GF-D8 (cell line): ENCODE results near the gene CHRM1.
A peak's percentile ranks its signal among the peaks of the same experiment; 100 is the strongest.

ENCODE experiments used
- DNase-seq: peaks from one replicate; lab custom pipeline; 2025; lab: John Stamatoyannopoulos, UW

Gene CHRM1

DNA sequence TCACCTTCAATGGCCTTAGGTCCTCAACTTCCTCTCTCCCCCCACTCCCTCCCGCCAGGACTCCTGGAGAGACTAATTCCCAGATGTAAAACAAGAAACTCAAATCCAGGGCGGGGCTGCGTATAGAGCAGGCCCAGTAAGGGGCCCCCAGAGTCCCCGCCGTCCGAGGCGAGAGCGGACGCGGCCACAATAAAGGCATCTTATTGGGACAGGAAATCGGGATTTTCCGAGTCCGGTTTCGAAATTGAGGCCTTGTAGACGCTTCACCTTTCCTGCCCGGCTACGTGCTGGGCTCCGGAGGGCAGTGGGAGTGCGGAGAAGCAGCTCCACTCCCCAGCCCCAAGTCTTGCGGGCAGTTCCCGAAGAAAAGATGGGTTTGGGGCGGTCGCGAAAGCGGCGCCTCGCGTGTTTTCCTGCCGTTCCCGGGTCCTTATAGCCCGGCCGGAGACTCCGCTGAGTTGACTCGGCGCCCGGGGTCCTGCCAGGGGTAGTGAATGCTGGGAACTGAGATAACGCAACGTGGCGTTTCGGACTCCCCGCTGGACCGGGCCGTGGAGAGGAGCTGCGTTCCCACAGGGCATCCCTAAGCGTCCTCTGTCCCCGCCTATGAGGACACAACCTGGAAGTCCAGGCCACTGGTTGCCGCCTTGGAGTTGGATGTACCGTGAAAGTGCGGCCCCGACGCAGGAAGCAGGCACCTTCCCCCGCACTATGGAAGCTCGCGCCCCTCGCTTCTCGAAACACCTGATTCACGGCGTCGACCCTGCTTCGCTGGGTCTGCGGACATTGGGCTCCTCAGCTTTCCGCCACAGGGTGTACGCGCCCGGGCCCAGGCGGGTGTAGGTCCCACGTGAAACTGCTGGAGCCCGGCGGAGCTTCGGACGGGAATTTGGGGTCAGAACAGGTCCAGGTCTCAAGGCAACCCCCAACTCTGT lies 4.8 kb upstream of the CHRM1 start:
- DNase-seq = no peak

DNA sequence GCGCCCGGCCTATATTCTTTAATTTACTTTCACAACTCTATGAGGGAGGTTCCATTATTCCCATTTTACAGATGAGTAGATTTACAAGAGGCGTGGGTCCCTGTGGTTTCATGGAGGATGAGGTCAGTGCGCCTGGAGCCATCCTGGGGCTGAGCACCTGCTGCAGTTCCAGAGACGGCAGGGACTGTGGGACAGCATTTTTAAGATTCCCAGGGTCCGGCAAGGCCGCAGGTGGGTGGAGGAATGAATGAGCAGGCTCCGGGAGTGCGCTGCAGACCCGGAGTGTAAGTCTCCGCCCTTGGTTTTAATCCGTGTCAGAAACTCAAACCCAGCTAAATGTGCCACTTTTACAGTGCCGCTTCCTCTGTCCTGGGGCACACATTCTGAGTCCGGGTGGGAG lies 4.1 kb upstream of the CHRM1 start:
- no peak for DNase-seq

DNA sequence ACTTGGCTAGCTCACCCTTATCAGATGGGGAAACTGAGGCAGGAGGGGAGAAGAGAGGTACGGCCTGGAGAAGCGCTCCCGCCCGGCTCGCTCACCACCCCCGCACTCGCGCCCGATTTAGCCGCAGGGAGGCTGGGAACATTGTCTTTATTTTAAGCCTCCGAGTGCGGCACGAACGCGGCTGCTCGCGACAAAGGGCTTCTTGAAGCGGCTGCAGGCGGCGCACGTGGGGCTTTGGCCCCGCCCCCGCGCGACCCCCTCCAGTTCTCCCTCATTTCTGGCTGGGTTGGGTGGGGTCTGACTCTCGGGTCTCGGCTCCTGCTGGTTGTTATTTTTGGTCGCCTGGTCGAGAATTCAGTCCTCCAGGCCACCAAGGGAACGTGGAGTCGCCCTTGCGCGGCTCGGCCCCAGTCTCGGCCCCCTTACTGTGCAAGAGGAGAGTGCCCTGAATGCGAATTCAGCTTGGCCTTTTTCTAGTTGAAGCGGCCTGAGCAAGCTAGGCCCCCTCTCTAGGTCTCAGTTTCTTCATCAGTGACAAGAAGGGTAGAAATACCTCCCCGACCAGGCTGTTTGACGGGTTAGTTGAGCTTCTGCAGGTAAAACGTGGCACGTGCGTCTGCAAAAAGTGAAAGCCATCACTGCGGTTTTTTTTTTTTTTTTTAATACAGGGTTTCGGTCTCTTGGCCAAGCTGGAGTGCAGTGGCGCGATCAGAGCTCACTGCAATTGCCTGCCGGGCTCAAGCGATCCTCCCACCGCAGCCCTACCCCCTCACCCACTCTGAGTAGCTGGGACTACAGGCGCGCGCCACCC lies 2.6 kb upstream of the CHRM1 start:
- no peak for DNase-seq

DNA sequence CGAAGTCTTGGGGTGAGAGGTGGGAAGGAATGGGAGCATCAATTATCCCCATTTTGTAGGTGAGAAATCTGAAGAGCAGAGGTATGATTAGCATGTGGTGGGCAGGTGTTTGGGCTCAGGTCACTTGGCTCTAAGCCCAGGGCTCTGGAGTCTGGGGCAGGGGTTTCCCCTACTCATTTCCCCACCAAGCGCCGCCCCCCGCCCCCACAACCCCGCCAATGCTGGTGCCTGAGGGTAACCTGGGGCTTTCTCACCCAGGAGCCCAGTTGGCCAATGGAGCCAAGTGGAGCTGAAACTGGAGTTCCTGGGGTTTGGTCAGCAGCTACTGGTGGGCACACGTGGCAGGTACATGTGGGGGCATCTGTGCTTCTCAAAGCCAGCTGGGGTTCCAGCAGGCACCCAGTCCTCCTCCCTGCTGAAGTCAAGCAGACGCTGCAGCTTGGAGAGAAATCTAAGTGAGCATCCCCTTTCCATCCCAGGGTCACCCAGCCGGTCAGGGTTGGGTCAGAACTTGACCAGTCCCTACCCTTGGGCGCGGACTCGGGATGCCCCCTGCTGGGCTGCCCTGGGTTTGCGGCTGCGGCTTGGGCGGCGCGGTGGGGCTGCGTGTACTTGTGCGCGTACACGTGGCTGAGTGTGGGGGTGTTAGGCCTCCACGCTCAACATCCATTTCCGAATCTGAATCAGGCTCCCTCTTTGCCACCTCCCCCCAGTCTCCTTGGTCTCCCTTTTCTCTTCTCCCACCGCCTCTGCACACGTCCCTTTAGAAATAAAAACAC lies 1.7 kb upstream of the CHRM1 start:
- no peak for DNase-seq

DNA sequence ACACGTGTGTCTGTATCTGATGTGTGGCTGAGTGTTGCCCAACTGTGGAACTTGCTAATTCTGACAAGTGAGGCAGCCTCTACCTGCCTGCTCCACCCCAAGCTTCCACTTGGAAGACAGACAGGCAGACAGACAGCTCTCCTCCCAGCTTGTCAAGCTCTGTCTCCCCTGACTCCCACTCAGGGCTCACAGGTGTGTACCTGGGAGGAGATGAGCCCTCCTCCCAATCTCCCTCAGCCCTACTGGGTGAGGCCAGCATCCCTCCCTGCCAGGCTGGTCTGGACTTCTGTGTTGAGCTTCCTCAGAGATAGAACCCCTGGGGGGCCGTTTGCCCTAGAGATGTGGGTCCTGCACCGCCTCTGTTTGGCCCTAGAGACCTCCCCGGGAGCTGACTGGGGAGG lies 1.0 kb upstream of the CHRM1 start:
- DNase-seq = no peak

DNA sequence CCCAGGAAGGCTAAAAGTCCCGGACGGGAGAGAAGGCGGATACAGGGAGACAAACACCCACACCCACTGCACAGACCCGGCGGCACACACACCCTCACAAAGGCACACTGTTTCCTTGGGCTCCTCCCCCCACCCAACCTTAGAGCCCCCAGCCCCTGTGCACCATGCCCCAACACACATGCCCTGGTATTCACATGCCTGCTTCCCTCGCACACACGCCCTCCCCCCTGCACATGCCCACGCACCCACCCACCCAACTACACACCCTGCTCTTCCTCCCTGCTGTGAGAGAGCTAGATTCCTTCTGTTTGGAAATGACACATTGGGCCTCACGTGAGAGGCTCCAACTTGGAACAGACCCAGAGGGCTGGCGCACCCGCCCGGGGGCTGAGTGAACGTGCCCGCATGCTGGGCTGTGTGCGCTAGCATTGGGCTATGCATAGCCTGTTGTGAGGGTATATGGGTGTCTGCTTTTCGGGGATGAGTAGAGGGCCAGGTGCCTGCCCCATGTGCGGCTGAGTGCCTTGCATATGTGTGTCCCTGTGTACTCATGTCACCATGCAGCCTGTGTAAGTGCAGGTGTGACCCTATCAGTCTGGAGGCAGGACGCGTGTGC lies 518 bp upstream of the CHRM1 start:
- no peak for DNase-seq

DNA sequence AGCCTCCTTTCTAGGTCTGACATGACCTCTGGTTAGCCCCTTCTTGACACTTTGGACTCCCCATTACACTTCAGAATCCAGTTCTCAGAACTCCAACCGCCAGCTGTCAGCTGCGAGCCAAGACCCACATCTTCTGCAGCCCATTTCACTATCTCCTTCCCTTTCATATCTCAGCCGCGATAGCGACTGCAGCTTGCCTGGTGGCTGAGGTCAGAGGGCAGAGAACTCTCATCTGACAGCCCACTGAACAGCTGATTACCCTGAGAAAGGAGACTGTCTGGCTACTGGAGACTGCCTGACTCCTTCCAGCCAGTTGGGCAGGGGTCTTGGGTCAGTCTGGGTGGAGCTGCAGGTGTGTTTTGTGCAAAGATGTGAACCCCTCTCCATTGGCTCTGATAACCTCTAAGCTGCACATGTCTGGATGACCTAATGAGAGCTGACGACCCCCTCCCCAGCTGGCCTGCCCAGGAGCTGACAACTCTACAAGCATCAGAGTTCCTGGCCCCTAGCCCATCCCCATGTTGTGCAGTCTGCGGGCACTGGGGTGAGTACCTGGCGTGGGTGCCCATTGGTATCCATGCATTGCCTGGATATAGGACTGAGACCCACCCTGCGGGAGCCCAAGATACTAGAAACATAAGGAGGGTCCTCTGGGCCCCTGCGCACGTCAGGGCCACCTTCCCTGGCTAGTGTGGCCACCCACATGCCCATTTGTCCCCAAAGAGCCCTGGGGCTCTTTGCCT lies 1.1 kb downstream of the CHRM1 start:
- DNase-seq = no peak

DNA sequence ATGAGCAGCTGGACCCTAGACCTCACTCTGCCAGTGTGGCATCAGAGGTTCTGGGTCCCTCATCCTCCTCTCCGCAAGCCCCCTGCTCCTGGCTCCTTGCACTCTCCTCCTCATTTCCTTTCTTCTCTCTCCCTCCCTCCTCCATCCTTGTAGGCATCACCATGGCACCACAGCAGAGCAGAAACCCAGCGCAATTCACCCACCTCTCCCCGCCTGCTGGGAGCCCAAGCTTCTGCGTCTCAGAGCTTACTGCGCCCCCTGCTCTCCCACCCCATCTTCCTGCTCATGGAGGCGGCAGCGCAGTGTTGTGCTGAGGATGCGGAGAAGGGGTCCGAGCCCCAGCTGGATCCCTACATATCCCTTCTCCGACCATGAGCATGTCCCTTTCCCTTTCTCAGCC lies 1.7 kb downstream of the CHRM1 start:
- no peak for DNase-seq

DNA sequence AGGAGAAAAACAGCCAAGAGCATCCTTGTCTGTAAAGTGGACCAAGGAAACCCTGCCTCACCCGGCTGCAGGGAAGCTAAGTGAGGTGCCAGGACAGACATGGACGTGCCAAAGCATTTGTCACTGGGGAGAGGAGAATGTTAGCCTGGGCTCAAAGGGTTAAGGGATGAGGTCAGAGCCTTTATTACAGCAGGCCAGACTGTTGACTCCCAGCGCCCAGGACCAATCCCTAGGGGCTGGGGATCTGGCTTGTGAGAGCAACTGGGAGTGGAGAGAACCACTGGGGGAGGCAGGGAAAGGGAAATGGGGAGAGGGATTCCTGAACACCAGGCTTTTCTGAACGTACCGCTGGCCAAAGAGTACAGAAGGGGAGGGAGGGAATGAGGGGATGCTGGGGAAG lies 2.6 kb downstream of the CHRM1 start:
- DNase-seq = no peak

DNA sequence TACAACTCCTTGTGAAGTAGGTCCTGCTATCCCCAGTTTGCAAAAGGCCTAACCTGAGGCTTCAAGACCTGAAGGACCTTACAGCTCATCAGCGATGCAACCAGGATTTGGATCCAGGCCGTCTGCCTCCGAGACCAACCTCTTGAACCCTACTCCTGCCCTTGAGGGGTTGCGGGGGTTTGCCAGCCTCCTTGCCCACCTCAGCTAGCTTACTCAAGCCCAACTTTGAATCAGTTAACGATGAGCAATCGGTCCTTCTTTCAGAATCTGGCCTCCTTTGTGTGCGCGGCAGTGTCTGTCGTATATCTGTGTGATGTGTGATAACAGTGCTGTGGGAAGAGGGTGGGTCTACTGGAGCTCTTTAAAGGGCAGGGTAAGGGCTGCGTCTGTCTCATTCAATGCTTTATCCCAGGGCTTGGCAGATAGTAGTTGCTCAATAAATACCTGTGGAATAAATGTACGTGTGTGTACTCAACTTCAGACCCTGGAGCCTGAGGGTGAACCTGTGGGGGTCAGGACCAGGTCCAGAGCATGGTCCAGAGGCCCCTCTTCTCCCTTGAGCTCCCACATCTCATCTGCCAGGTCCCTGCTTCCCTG lies 3.2 kb downstream of the CHRM1 start:
- DNase-seq = no peak

DNA sequence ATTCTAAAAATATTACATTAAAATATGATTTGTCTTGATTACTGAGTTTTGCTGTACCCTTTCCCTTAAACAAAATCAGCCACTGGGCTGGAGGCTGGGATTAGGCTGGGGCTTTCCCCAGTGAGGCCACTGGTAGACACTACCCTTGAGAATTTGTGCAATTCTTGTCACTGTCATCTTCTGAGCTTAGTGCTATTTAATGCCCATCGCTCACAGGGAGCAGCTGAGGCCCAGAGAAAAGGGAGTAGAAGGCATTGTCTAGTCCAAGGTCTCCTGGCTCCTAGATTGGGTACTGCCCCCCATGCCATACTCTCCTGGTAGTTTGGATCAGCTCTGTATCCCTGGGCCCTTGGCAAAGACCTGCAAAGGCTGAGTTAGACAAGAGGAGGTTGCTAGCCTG lies 6.7 kb downstream of the CHRM1 start:
- no peak for DNase-seq

DNA sequence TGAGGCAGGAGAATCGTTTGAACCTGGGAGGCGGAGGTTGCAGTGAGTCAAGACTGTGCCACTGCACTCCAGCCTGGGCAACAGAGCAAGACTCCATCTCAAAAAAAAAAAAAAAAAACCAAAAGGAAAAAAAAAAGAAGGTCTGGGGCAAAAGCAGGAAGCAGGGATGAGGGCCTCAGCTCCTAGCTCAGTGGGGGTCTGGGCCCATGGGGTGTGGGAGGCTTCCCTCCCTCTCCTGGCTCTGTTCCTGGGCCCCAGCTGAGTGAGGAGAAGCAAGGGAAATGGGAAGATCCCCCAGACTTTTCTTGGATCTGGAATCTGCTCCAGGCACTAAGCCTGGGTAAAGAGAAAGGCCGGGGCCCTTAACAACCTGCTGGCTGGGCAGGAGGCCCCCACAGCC lies 8.9 kb downstream of the CHRM1 start:
- DNase-seq = no peak

DNA sequence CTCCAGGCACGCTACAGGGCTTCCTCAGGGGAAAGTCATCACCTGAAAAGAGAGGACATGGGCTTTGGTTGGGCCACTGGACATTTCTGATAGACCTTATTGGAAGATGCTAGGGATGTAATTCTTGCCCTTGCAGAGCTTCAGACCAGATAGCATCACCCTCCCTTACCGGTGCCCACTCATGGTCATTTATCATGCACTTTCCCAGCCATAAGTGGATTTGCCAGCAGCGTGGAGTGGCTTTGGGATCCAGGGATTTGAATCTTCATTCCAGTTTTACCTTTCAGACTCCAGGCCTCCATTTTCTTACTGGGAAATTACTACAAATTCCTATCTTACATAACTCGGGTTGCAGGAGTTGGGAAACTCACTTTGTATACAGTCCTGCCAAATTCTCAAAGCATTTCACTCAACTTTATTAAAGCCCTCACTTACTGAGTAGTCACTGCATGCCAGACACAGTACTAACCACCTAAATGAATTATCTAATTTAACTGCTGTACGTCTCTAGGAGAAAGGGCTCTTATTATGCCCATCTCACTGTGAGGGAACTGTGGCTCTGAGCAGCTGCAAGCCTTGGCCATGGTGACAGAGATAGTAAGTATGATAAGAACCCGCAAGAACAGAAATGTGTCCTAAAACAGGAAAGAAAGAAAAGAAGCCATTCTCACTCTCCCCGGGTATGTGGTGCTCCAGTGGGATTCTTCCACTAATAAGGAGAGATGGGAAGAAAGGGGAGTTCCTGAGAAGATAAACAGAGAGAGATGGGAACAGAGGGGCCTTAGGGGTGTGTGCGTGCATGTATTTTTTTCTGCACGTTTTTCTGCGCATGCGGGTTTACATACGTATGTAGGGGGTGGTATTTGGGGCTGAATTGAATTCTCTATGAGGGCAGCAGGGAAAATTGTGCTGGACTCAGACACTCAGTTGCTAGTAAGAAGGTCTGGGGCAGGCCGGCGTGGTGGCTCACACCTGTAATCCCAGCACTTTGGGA lies 9.7 kb downstream of the CHRM1 start:
- peak; percentile 70 for DNase-seq

DNA sequence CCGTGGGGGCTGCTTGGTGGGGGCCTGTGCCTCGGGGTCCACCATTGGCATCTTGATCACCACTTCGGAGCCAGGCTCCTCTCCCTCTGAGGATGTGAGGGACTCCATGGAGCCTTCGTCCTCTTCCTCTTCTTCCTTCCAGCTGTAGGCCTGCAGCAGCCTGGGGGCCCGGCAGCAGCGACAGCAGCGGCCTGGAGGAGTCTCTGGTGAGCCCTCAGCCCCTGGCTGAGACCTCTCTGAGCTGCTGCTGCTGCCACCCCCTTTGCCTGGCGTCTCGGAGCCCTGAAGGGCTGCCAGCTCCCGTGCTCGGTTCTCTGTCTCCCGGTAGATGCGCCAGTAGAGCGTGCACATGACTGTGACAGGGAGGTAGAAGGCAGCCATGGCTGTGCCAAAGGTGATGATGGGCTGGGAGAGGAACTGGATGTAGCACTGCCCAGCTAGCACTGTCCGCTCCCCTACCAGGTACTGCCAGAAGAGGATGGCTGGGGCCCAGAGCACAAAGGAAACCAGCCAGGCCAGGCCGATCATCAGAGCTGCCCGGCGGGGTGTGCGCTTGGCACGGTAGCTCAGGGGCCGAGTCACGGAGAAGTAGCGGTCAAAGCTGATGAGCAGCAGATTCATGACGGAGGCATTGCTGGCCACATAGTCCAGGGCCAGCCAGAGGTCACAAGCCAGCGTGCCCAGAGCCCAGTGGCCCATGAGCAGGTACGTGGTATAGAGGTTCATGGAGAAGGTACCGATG lies 10.9 kb downstream of the CHRM1 start:
- no peak for DNase-seq

DNA sequence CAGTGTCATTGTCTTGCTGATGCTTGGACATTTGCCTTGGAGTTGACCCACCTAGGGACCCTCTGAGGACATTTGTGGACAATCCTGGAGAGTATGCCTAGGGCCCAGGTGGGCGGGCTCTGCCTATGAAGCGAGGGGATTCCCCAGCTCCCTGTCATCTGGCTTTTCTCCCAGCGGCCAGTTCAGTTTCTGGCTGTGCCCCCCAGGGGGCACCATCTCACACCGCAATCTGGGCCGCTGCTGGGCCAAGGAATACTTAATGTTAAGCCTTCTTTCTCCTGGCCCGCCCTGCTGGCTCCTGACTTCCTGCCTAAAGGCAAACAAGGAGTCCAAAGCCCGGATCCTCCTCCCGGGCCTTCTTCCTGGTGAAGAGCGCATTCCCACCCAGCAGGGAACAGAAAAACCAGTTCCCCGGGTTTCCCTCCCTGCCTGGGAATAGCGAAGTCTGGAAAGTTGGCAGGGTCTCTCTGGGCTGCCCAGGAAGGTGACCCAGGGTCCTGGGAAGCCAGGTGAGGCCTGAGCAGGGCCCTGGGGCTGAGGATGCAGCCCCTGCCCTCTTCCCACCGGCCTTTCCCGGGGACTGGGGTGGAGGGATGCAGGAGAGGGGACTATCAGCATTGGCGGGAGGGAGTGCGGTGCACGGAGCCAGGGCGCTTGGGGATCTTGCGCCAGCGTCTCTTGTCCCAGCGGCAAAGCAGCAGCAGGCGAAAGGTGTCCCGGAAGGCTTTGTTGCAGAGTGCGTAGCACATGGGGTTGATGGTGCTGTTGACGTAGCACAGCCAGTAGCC lies 11.9 kb downstream of the CHRM1 start:
- no peak for DNase-seq

DNA sequence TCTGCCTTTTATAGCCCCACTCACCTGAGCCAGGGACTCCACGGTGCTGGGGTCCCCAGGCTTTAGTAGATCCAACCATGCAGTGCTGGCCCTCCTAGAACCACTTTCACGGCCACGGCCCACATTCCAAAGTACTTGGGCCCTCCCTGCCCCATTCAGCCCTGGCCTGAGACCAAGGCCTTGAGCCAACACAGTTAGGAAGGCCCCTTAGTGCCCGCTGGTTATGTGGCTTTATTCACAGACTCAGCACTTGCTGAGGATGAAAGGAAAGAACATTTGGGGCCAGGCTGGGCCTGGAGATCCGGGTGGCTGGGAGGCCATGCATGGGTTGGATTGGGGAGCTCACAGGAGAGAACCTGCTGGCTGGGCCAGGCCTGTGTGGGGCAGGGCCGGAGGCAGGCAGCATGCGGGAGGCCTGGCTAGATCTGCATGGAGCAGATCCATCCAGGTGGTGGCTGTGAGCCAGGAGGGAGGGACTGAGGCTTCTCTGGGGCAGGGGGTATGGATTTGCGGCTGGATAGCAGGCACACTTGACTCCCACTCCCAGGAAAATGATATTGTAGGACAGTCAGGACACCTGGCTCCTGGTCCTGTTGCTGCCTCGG lies 12.6 kb downstream of the CHRM1 start:
- DNase-seq = no peak

DNA sequence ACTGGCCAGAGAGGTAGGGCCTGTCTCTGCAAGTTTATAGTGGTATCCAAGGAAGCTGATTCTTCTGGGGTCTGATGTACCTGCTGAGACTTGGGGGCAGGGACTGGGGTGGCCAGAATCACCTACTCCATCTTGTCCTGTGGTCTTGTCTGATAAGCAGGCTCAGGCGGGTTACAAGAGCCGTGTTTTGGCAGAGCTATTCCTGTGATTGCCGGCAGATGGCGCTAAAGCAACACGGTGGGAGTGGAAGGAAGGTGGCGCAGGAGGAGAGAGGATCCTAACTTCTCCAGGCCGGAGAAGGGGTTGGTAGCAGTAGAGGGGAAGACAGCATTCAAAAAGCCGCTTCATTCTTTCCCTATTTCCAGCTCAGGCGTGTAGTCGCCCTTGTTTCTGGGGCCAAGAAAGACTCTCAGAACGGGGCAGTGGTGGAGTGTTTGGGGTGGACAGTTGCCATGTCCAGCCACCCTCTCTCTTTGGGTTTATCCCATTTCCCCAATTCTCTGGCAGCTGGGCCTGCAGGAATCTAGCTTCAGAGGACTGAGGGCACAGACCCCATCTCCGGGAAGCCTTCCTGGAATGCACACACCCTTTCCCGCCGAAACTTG lies 15.1 kb downstream of the CHRM1 start:
- no peak for DNase-seq
